GM12891 (cell line): ENCODE measurements around the gene MISP3.

Experiments used
- DNase-seq: peaks from one replicate; pipeline ENCODE4 v3.0.0; 2011; ENCODE audit warnings: low spot score; ENCODE audit not compliant: insufficient read length
- FAIRE-seq: peaks from 2 replicates; lab custom pipeline; 2011; peaks lifted over from hg19 to GRCh38; lab: Jason Lieb, UNC
- PAX5 ChIP-seq: IDR thresholded peaks from 2 replicates; pipeline ENCODE4 v1.6.1; 2011; ENCODE audit warnings: low read length, moderate library complexity, mild to moderate bottlenecking; ENCODE audit not compliant: insufficient read depth, severe bottlenecking
- POLR2A ChIP-seq: IDR thresholded peaks from 2 replicates; pipeline ENCODE4 v1.6.1; 2011; ENCODE audit warnings: low read depth, low read length, control low read depth
- POLR2AphosphoS5 ChIP-seq: IDR thresholded peaks from 2 replicates; pipeline ENCODE4 v1.6.1; 2011; ENCODE audit warnings: low read depth, low read length, control low read depth
- POU2F2 ChIP-seq: IDR thresholded peaks from 2 replicates; pipeline ENCODE4 v1.6.1; 2011; ENCODE audit warnings: low read depth, mild to moderate bottlenecking, control low read depth, low read length, moderate library complexity
- SPI1 ChIP-seq: IDR thresholded peaks from 2 replicates; pipeline ENCODE4 v1.6.1; 2011; ENCODE audit warnings: low read depth, low read length, control low read depth
- TAF1 ChIP-seq: IDR thresholded peaks from 2 replicates; pipeline ENCODE4 v1.6.1; 2011; ENCODE audit warnings: low read depth, low read length, control low read depth

The MISP3 gene

GRCh38 chr19:14102756-14103155 is 30.2 kb downstream of the MISP3 start:
- FAIRE-seq (no peak), DNase-seq (no peak)

DNA sequence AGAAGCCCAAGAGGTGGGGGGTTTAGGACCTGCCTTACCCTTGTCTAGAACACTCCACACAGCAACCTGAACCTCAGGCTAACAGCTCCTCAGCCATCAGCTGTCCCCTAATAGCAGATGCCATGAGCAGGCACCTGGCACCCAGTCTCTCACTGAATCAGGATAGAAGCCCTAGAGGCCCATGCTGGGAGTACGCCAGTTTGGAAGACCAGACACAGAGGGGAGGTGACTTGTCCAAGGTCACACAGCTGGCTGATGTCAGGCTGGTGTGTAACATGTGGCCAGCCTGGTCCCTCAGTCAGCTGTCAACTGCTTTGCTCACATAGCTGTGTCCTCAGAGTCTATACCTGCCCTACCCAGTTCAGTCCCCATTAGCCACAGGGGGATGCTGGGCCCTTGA is 30.7 kb downstream of the MISP3 start:
- TF ChIP-seq POLR2A: no peak
- TF ChIP-seq POLR2AphosphoS5: no peak
- TF ChIP-seq TAF1: no peak
- TF ChIP-seq POU2F2: no peak
- no peak for TF ChIP-seq PAX5
- no peak for TF ChIP-seq SPI1
- DNase-seq: no peak
- FAIRE-seq: no peak

More at GRCh38 chr19:14102756-14103155, 30.2 kb downstream of the MISP3 start:
- no peak for TF ChIP-seq PAX5
- no peak for TF ChIP-seq POU2F2
- no peak for TF ChIP-seq POLR2AphosphoS5
- TF ChIP-seq TAF1: no peak
- no peak for TF ChIP-seq POLR2A
- no peak for TF ChIP-seq SPI1

GRCh38 chr19:14105680-14106079 is 33.1 kb downstream of the MISP3 start:
- no peak for FAIRE-seq
- no peak for TF ChIP-seq TAF1
- TF ChIP-seq POLR2A: no peak
- TF ChIP-seq SPI1: no peak
- TF ChIP-seq POLR2AphosphoS5: no peak
- no peak for TF ChIP-seq POU2F2
- TF ChIP-seq PAX5: no peak

GRCh38 chr19:14106840-14107239 is 34.3 kb downstream of the MISP3 start:
- no peak for FAIRE-seq
- no peak for TF ChIP-seq POLR2A
- TF ChIP-seq SPI1: no peak
- no peak for TF ChIP-seq POU2F2
- no peak for TF ChIP-seq POLR2AphosphoS5
- TF ChIP-seq PAX5: no peak
- no peak for DNase-seq

More at GRCh38 chr19:14105680-14106079, 33.1 kb downstream of the MISP3 start:
- DNase-seq: no peak

DNA sequence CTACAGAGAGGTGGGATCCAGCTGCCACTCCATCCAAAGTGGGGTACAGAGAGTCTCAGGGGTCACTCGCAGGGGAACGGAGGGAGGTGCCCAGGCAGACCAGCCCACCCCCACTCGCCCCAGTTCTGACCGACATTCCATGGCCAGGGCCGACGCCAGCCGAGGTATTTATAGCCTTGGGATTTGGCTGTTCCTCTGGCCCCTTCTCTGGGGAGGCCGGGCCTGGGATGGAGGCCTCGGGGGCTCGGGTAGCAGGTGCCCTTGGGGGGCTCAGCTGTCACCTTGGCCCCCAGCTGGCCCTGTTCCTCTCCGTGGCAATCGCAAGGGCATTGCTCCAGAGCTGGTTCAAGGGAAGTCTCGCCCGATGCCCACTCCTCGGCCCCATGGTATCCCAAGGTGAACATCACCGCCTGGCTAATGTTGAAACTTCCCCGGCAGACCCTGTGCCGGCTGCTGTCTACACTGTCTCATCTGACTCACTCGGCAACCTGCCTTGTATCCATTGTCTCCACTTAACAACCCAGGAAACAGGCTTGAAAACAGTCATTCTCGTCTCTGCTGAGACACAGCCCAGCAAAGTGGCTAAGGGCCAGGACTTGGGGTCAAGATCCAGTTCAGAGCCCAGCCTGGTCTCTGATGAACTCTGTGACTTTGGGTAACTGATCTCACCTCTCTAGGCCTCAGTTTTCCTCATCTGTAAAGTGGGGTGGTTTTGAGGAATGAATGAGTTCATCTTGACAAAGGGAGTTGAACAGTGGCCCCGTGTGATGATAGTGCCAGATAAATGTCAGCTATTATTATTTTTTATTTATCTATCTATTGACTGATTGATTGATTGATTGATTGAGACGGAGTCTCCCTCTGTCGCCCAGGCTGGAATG is 35.2 kb downstream of the MISP3 start:
- FAIRE-seq (no peak), DNase-seq (no peak)
- TF ChIP-seq POU2F2 (no peak), SPI1 (no peak), POLR2AphosphoS5 (no peak), PAX5 (no peak), POLR2A (no peak), TAF1 (no peak)

DNA sequence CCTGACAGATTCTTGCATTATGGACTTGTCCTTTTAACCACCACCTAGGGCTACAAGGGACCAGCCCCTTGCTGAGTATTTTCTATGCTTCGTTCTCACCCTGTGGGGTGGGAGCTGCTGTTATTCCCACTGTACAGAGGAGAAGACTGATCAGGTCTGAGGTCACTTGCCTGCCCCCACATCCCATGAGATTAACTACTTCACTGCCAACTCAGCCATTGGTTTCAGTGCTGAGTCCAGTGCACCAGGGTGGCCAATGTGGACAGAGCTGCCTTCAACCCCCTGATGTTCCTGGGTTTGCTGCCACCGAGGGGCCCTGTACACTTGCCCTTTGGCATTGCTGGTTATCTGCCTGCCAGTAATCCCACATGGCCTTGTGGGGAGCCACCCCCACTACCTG is 38.1 kb downstream of the MISP3 start:
- FAIRE-seq: no peak

GRCh38 chr19:14111486-14111885 is 38.9 kb downstream of the MISP3 start:
- DNase-seq (no peak), FAIRE-seq (no peak)
- TF ChIP-seq TAF1 (no peak), POLR2A (no peak), POLR2AphosphoS5 (no peak), PAX5 (no peak), SPI1 (no peak), POU2F2 (no peak)

More for the DNA sequence above, 38.1 kb downstream of the MISP3 start:
- no peak for DNase-seq
- TF ChIP-seq POLR2AphosphoS5: no peak
- TF ChIP-seq SPI1: no peak
- TF ChIP-seq POU2F2: no peak
- TF ChIP-seq PAX5: no peak
- TF ChIP-seq POLR2A: no peak
- no peak for TF ChIP-seq TAF1

DNA sequence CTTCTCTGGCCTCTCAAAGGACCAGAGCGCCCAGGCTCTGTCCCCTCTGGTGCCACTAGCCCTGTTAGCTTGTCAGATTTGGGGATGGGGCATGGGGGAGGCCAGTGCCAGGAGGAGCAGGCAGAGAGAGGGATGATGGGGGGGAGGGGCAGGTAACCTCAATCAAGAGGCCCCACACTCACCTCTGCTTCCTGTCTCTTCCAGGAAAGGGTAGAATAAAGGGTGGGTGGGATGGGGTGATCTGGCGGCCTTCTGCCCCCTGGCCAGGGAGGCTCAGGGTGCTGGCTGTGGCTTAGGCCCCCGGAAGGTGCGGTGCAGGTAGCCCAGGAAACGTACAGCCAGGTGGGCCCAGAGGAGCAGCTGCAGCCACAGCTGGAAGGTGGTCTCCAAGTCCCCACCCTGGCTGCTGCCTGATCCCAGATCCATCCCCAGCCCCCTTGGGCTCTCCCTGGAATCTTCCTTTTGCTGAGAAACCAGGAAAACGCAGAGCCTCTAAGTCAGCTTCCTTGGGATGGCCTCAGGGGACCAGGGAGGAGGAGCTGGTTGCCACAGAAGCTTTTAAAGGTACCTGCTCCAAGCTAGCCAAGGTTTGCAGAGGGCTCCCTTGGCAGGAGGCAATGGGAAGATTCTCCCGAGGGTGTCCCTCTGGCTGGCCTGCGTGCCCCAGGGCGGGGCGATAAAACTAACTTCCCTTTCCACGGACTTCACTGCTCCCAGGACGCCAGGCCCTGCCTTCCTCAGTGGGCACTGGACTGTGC is 39.6 kb downstream of the MISP3 start:
- FAIRE-seq (no peak), DNase-seq (no peak)
- TF ChIP-seq POU2F2 (no peak), POLR2A (no peak), PAX5 (no peak), SPI1 (no peak), POLR2AphosphoS5 (no peak), TAF1 (no peak)

- no peak for FAIRE-seq
- no peak for DNase-seq
- TF ChIP-seq POLR2AphosphoS5: no peak
- no peak for TF ChIP-seq PAX5
- no peak for TF ChIP-seq POU2F2
These were observed 40.3 kb downstream of the MISP3 start for GRCh38 chr19:14112809-14113385.
